GDM1 (cell line): Measurements from ENCODE around the gene GOLGA3.
"Not testable (repeated sequence)": the region's sequence is repeated elsewhere in the genome, so short reads cannot be mapped to it uniquely, and the experiment has no call there.

Experiments used
- DNase-seq: peaks from one replicate; lab custom pipeline; 2025; lab: John Stamatoyannopoulos, UW

The GOLGA3 gene

DNA sequence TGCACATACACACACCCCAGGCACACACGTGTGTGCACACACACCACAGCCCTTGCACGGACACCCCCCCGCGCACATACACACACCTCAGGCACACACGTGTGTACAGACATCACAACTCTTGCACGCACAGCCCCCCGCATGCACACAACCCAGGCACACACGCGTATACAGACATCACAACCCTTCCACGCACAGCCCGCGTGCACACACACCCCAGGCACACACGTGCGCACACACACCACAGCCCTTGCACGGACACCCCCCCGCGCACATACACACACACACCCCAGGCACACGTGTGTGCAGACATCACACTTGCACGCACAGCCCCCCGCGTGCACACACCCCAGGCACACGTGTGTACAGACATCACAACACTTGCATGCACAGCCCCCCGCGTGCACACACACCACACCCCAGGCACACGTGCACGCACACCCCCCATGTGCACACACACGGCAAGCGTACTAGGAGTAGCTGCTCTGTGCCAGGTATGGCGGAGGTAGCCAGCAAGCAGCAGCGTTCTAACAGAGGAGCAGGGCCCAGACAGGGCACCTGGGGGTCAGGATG, 48.8 kb downstream of the GOLGA3 start:
- DNase-seq, result no peak

DNA sequence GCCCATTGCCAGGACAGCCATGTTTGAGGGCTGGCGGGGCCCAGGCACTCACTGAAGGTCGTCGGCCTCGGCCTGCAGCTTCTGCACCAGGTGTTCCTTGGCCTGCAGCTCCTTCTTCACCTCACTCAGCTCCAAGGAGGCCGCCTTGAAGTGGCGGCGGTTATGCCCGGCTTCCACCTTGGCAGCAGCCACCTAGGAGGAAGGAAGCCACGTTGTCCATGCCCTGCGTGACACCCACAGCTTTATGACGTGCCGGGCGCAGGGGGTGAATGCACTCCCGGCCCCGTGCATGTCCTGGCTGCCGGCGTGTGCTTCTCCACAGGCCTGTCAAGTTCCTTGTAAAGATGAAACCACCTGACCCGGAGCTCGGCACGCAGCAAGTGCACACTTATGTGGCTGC, 51.1 kb downstream of the GOLGA3 start:
- no peak for DNase-seq

DNA sequence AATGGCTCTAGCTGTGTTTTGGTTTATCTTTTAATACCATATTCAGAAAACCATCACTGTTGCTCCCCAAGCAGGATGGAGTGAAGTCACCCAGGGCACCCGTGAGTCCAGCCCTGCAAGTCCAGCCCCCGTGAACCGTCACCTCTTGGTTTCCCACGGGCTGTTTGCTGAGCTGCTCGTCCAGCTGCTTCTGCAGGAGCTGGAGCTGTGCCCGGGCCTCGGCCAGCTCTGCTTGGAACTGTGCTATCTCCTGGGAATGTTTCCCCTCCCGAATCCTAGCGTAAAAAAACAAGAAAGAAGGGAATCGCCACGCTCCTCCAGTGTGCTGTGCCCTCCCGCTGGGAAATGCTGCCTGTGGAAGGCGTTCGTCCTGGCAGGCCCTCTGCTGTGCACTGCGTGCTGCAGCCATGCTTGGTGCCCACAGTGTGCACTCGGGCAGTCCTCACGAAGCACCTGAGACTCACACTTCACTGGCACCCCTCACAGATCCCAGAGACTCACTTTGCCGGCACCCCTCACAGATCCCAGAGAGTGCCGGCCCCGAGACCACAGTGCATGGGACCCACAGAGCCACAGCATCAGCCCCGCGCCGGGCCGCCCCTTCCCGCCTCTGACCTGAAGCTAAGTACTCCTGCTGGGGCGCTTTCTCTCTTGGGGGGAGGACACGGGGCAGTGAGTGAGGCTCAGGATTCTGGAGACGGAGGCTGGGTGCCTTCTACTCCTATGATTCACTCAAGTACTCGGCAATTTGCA, 51.7 kb downstream of the GOLGA3 start:
- DNase-seq, result no peak

DNA sequence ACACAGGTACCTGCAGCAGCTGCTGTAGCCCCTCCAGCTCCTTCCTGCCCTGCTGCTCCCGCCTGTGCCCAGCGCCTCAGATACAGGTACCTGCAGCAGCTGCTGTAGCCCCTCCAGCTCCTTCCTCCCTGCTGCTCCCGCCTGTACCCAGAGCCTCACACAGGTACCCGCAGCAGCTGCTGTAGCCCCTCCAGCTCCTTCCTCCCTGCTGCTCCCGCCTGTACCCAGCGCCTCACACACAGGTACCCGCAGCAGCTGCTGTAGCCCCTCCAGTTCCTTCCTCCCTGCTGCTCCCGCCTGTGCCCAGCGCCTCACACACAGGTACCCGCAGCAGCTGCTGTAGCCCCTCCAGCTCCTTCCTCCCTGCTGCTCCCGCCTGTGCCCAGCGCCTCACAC, 52.4 kb downstream of the GOLGA3 start:
- DNase-seq, result not testable (repeated sequence)

DNA sequence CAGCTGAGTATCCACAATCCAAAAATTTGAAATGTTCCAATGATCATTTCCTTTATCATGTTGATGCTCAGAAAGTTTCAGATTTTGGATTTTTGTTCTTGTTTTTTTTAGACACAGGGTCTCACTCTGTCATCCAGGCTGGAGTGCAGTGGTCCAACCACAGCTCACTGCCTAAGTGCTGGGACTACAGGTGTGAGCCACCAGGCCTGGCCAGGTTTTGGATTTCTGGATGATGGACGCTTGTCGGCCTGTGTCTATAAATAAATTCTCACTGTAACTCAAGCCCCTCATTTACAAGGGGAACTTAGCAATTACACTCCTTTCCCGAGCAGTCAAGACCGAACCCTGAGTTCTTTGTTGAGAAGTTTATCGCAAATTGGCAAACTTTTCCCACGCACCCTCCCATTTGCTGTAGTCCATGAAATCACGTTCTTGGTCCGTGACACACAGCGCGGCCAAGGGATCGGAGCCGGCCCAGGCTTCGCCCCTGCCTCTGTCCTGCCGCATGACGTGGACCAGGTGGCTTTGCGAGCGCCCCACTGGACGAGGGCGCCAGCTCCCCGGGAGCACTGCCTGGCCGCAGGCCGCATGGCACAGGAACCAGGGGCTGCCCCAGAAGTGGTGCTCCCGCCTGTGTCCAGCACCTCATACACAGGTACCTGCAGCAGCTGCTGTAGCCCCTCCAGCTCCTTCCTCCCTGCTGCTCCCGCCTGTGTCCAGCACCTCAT, 53.0 kb downstream of the GOLGA3 start:
- no peak for DNase-seq

DNA sequence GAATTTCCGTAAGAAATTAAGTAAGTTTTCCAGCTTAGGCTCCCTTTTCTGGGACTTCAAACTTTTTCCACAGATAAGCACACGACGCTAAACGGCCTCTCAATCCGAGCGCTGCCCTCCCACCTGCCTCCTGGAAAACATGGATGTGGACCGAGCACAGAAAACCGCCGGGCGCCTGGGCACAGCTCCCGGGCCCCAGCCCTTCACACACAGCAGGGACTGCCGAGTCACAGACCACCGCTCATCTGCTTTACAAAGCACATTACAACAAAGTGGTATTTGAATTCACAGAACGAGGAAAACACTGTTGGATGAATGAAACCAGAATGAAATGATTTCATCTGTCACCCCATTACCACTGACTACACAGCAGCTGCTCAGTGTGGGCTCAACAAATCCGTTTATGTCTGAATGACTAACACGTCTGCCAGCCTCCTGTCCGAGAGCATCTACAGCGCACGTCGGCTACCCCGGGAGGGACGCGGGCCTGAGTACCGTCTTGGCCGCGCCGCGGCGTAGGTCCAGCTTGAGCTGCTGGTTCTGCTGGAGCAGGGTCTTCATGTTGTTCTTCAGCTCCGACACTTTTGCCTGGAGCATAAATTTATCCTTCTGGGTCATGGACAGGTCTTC, 53.9 kb downstream of the GOLGA3 start:
- DNase-seq, result no peak

DNA sequence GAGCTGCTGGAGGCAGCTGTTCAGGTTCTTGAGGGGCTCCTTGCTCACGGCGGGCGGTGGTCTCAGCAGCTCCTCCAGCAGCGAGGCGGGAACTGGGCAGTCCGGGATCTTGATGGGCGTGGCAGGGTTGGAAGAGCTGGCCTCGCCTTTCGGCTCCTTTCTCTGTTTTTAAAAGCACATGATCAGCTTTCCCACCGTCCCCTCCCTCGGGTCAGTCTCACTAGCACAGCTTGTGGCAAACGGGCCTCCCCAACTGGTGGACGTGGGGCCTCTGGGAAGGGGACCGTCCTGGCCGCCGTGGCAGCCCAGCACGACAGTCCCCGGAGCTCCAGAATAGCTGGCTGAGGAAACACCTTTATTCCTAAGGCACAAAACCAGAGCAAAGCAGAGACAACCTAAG, 54.5 kb downstream of the GOLGA3 start:
- no peak for DNase-seq

DNA sequence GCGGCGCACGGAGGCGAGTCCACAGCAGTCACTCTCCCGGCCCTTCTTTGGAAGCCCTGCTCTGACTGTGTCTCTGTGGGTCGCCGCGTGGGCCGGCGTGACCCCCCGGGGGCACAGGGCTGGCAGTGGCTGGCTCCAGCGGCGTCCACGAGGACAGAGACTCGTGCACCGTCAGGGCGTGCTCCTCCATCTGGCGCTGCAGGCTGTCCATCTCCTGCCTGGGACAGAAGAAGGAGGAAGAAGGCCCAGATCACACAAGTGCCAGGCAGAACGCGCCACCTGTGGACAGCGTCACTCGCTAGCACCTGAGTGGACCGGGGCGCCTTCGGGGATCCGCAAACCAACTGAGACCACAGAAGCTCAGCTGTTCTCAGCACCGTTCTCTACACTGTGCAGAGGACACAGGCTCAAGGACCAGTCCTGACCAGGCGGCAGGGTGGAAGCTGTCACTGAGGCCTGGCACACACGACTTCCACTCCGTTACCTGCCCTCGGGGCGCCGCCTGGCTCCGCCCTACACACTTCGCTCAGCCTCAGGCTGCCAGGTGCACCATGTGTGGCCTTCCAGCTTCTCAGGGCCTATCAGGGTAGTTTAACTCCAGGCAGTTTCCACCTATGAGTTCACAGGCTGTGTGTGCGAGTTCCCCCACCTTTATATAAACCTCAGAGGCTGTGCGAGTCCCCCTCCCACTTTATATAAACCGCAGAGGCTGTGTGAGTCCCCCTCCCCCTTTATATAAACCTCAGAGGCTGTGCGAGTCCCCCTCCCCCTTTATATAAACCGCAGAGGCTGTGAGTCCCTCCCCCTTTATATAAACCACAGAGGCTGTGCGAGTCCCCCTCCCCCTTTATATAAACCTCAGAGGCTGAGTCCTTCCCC, 55.4 kb downstream of the GOLGA3 start:
- no peak for DNase-seq

DNA sequence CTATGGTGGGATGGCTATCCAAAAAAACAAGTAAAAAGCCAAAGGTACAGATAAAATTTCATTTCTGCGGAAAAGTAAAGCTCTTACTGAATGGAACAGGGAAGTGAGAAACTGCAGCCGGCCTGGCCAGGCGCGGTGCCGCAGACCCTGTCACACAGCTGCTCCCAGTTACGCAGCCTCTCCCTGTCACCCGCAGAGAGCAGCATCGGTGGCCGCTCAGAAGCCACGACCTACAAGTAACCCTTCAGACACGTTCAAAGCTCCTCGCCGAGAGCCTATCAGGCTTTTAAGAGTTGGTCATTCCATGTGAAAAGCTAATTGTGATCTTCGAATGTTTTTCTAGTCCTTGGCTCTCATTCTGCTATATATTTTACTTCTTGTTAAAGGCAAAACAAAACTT, 56.1 kb downstream of the GOLGA3 start:
- no peak for DNase-seq

DNA sequence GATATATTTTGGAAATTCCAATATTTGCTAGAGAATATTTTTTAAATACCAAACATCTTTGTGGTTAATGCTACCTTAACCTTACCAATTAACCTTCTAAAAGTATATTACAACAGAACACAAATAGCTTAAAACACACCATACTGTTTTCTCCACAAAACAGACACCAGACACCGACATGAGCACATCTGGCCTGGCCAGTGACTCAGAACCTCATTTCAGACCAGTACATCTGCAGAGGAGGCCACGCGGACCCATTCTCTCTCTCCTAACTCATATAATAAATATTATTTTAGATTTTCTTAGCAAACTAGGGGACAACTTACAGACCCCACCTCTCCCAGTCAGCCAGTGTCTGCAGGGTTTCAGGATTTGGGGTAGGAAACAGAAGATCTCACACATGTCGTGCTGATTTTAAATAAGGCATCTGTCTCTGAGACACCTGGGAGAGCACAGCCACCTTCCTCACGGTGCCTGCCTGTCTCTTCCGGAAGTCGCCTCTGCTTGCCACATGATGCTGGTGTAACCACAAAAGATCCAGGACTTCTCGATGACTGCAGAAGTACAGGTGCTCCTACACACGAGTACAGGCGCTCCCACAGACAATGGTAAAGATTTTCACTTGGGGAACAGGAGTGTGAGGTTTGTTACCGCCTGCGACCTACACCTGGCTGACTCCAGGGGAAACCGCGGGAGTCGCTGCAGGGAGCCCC, 57.4 kb downstream of the GOLGA3 start:
- DNase-seq, result no peak

DNA sequence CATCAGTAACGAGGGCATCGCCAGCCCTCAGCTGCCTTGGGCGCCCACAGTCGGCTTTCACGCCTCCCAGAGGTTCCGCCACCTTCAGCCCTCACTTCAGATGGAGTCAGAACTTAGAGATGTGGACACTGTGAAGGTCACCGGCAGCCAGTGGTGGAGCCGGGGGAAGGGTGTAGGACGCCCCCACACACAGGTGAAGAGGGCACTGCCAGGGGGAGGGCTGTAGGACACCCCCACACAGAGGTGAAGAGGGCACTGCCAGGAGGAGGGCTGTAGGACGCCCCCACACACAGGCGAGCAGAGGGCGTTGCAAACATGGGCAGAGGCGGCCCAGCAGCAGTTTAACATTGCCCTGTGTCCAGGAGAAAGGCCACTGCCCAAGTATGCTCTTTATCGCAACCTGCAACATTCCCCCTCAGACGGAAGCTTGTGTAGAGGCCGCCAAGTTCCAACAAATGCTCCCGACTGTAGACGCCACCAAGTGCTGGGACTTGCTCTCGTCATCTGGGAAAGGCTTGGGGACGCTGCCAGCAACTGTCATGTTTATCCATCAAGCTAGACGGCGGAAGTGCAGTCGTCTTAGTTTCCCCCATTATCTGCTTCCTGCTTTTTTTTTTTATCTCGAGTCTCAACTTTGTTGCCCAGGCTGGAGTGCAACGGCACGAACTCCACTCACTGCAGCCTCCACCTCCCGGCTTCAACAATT, 62.1 kb downstream of the GOLGA3 start:
- no peak for DNase-seq

DNA sequence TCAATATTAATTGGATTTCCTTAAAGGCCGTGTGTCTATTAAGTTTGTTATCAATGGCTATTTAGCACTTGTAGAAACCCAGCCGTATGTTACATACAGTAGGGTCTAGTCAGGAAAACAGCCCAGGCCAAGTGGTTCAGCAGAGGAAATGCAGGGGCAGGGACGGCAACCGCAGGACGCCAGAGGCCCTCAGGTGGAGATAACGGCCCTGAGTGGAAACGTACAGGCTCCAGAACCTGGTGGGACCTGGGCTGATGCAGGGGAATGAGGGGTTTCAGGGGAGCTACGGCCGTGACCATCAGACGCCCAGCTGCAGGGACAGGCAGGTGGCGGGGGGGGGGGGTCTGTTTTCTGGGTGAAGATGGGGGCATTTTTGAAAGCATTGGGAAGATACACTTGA, 63.3 kb downstream of the GOLGA3 start:
- DNase-seq, result peak; percentile 53

DNA sequence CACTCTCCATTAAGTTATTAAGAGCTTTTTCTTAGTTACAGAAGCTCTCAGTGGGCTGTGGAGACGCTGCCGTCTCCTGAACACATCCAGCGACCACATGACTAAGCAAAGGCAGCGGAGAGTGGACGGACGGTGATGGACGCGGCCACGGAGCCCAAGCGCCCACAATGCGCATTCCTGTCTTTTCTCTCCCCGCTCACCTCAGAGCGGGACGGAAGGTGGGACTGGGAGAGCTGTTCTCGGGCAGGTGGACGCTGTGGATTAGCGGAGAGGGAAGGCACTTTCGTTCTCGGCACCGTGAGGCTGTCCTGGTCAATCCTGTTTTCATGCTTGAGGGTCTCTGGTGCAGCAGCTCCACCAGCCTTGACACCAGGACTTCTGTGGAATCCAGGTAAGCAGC, 64.4 kb downstream of the GOLGA3 start:
- DNase-seq, result no peak

DNA sequence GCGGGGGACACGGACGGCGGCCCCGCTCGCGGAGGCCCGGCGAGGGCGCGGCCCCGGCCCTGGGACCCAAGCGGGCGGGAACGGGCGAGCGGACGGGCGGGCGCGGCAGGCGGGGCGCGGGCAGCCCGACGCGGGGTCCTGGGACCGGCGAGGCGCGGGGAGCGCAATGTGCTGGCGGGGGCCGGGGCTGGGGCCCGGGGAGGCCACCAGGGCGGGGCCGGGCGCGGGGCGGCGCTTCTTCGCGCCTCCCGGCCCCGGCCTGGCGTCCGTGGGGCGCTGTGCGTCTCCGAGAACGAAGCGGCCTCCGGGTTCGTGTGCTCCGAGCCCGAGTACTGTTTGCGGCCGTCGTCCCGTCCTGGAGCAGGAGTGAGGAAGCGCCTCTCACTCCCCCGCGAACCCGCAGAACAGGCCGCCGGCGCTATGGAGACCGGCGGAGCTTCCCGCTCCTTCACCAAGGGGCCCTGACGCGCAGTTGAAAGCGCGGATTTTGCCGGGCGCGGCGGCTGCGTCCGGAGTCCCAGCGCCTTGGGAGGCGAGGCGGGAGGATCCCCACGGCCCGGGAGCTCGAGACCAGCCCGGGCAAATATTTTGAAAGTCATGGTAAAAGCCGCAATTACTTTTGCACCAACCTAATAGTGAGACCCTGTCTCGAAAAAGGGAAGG, 66.6 kb downstream of the GOLGA3 start:
- DNase-seq, result peak; percentile 90

DNA sequence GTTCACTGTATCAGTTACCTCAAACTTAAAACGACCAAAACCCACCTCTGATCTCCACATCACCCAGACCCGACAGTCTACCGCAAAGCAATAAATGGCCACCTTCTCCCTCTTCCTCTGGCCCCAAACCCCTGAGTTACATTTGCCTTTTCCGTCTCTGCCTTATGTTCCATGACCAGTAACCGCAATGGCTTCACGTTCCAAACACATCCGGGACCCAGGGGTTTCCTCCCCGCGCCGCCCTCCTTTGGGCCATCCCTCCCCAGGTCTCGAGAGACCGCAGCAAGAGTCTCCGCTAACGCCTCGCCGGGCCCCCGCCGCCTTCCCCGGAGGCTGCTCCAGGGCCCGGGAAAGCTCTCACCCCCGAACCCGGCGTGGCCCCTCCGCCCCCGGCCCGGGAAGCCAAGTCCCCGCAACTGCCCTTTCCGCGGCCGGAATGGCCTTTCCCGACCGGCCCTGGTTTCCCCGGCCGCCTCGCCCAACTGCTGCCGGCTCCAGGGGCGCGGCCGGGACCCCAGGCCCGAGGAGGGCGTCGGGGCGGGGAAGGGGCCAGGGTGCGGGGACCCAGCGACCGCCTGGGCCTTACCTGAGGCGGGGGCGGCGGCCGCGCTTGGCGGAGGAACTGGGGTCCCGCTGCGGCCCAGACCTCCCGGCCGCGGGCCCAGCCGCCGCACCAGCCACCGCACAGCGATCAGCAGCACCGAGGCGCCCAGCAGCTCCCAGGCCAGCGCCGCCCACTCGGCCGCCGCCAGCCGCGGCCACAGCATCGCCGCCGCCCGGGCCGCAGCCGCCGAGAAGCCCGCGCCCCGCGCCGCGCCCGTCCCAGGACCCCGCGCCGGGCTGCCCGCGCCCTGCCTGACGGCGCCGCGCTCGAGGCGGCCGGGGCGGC, 67.4 kb downstream of the GOLGA3 start, which contains the start of gene ANKLE2:
Gene ANKLE2, minus strand, starts transcription at position 801 of the 889 bp plus-strand sequence. Its CDS starts 34 bp downstream, at position 767.
- DNase-seq, result peak; percentile 48

DNA sequence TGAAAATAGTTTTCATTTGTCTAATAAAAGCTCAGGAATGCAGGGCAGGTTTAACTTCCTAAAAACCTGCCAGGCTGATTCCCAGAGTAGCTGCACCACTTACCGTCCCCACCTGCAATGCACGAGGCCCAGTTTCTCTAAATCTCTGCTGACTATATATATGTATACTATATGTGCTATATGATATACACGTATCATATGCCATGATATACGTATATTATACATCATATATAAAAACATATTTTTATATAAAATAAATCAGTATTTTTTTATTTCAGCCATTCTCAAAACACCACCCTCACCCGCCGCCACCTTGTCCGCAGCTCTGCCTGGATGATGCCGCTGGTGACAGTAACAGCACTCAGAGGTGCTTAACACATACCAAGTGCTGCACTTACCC, 69.3 kb downstream of the GOLGA3 start:
- no peak for DNase-seq

DNA sequence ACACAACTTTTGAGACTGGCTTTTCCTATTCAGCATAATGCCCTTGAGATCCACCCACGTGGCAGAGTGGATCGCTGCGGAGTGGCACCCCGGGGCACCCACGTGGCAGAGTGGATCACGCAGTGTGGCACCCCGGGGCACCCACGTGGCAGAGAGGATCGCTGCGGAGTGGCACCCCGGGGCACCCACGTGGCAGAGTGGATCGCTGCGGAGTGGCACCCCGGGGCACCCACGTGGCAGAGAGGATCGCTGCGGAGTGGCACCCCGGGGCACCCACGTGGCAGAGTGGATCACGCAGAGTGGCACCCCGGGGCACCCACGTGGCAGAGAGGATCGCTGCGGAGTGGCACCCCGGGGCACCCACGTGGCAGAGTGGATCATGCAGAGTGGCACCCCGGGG, 69.8 kb downstream of the GOLGA3 start:
- not testable (repeated sequence) for DNase-seq

DNA sequence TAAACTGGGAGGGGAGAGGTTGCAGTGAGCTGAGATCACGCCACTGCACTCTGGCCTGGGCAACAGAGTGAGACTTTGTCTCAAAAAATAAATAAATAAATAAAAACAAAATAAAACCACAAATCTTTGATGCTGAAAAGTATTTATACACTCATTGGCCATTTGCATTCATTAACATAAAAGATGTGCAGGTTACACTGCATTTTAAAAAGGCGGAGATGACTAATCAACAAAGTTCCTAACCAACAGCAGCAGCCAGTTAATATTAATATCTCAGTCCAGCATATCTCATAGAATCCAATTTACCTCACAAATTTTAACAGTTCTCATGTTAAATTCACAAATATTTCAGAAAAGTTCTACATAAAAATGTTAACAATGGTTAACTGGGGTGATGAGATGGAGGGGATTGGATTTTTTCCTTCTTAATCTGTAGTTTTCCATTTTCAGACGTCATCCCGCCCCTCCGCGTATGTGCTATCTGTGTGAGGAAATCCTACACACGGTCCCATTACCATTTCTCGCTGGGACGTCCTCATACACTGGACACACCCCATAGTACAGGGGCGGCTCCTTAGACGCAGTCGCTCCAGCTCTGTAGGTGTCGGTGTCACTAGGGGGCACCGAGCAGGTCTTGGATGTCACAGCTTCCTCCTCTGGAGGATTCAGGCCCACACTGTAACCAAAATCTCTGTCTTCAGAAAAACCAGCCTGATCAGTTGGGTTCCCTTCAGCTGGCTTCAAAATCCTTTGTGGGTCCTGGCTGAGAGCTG, 74.3 kb downstream of the GOLGA3 start:
- no peak for DNase-seq
